C4-2B (cell line): Measurements from ENCODE around the gene SFXN5.

ENCODE experiments used
- ZFX ChIP-seq: fragments of 450-650 bp; IDR thresholded peaks from 2 replicates; pipeline ENCODE4 v1.6.1; 2017
- TF ChIP-seq, protein P1 (sequence below): fragments of 450-650 bp; conservative IDR thresholded peaks from 2 replicates; pipeline ENCODE4 v1.5.1; 2017; ENCODE audit warnings: mild to moderate bottlenecking

- TF ChIP-seq, protein P1, sequence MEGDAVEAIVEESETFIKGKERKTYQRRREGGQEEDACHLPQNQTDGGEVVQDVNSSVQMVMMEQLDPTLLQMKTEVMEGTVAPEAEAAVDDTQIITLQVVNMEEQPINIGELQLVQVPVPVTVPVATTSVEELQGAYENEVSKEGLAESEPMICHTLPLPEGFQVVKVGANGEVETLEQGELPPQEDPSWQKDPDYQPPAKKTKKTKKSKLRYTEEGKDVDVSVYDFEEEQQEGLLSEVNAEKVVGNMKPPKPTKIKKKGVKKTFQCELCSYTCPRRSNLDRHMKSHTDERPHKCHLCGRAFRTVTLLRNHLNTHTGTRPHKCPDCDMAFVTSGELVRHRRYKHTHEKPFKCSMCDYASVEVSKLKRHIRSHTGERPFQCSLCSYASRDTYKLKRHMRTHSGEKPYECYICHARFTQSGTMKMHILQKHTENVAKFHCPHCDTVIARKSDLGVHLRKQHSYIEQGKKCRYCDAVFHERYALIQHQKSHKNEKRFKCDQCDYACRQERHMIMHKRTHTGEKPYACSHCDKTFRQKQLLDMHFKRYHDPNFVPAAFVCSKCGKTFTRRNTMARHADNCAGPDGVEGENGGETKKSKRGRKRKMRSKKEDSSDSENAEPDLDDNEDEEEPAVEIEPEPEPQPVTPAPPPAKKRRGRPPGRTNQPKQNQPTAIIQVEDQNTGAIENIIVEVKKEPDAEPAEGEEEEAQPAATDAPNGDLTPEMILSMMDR, result no peak
- no peak for TF ChIP-seq ZFX
These were observed 129.2 kb downstream of the SFXN5 start for GRCh38 chr2:72942293-72942692.
